Heart right ventricle (tissue), 16 donors: ENCODE results near the gene MICALL1. TPM values are rescaled to one million over a fixed set of nuclear protein-coding genes. Genes with fewer than 3 reads are reported as not detected.

ENCODE experiments used
- ATAC-seq, 8 donors: fragments of 200-7000 bp; cut with Tn5 transposase; one replicate each; pipeline ENCODE4 v1.9.1; 2020; ENCODE audit warnings: mild to moderate bottlenecking in 8 of 8, moderate library complexity in 8 of 8, moderate number of reproducible peaks in 1 of 8
- DNase-seq, 2 donors: peaks; one replicate each; pipeline ENCODE4 v3.0.0-alpha.2; 2020
- H3K27ac ChIP-seq, 10 donors: fragments of 200-600 bp; sonication (generic) in 2 of 10; one replicate each; pipeline versions ENCODE4 v1.5.0 to v1.8.0; 2020 to 2022; ENCODE audit warnings: mild to moderate bottlenecking in 3 of 10
- H3K27me3 ChIP-seq, 7 donors: fragments of 200-600 bp; one replicate each; pipeline ENCODE4 v1.8.0; 2021 to 2022; ENCODE audit warnings: mild to moderate bottlenecking in 2 of 7
- H3K36me3 ChIP-seq, 9 donors: fragments of 200-600 bp; sonication (generic) in 1 of 9; one replicate each; pipeline versions ENCODE4 v1.5.0 to v1.8.0; 2020 to 2022; ENCODE audit warnings: mild to moderate bottlenecking in 2 of 9
- H3K4me1 ChIP-seq, 9 donors: fragments of 200-600 bp; sonication (generic) in 1 of 9; one replicate each; pipeline versions ENCODE4 v1.5.0 to v1.8.0; 2020 to 2022; ENCODE audit warnings: mild to moderate bottlenecking in 4 of 9
- H3K4me3 ChIP-seq, 10 donors: fragments of 200-600 bp; sonication (generic) in 2 of 10; one replicate each; pipeline versions ENCODE4 v1.5.0 to v1.8.0; 2020 to 2022; ENCODE audit warnings: mild to moderate bottlenecking in 7 of 10, moderate library complexity in 2 of 10
- H3K9me3 ChIP-seq, 11 donors: fragments of 200-600 bp in 10 of 11; sonication (generic) in 2 of 11; one replicate each; pipeline versions ENCODE4 v1.5.0 to v1.8.0; 2013 to 2022; ENCODE audit warnings: mild to moderate bottlenecking in 2 of 11, control low read depth in 1 of 11, moderate library complexity in 1 of 11
- WGBS, 2 donors: extraction: QIAGEN DNeasy Blood & Tissue Kit; methylation state at CpG; one replicate each; pipeline ENCODE4 v1.1.7; 2013; ENCODE audit warnings: inconsistent platforms in 1 of 2; 5-methylcytosine and 5-hydroxymethylcytosine counted together
- intact Hi-C, 10 donors: fragments of 100-400 bp; cut with DNase I; formaldehyde crosslinking; loops; one replicate each; pipeline versions ENCODE4 v1.11.1 to v1.14.2; 2022
- polyA plus RNA-seq, 2 donors: library from polyadenylated mRNA; stranded (reverse); fragments of 200-250 nt; gene quantifications; one replicate each; pipeline ENCODE4 v1.2.3, GENCODE V29; 2013
- total RNA-seq, 10 donors: library from RNA; stranded (reverse); fragmentation: NEBNext Ultra II Directional in 3 of 10; extraction: Animal tissue kit (Norgen Biotek cat#: 25700) in 3 of 10; gene quantifications; one replicate each; pipeline versions ENCODE4 v1.2.1 to v1.2.4, GENCODE V29; 2021 to 2023
- TF ChIP-seq, protein P1 (sequence below), 9 donors: fragments of 200-600 bp; sonication (generic) in 2 of 9; IDR thresholded peaks; one replicate each; pipeline versions ENCODE4 v1.5.0 to v1.8.0; 2021 to 2022; ENCODE audit warnings: antibody characterized with exemption in 9 of 9, mild to moderate bottlenecking in 5 of 9, moderate library complexity in 1 of 9
- donor health status: Arrhythmogenic right ventricular cardiomyopathy.
- donor health status: ischemic (EF 13 %, LVEDD 7.1; RV severe dilation, severe dysfunction).
- donor health status: healthy with polysubstance abuse.
- donor health status: DM: no; HTN: yes; CAD: no.
- donor health status: DM: no; HTN: no; CAD: no.
- donor health status: ischemic (EF 25% LVEDD 6.9; RV normal size, moderate dysfunction).
- donor health status: ischemic (EF 25% LVEDD 5.7; RV mildly dilated, moderate dysfunction).
- donor health status: healthy.
- donor health status: DM: yes; HTN: yes; CAD: no.
- donor health status: Ischemic cardiomyopathy.
- donor health status: ischemic (EF 35%, LVEDD 5.7; RV mildly dilated, moderate dysfunction).
- donor health status: nonischemic (EF 11% LVEDD 7.7; RV severe dilation, severe dysfunction).
- donor health status: DM: yes; HTN: yes; CAD: no.
- donor health status: PGD.
- donor health status: ischemic (EF 29% LVEDD 5.4; RV normal size, mild dysfunction).
- donor health status: nonischemic (EF 23%, LVEDD 6.1; RV moderate dilation, normal function).

MICALL1 gene
- total and polyA plus RNA-seq, 12 donors, result 9.3 to 26.9 (median 15.5) TPM

DNA sequence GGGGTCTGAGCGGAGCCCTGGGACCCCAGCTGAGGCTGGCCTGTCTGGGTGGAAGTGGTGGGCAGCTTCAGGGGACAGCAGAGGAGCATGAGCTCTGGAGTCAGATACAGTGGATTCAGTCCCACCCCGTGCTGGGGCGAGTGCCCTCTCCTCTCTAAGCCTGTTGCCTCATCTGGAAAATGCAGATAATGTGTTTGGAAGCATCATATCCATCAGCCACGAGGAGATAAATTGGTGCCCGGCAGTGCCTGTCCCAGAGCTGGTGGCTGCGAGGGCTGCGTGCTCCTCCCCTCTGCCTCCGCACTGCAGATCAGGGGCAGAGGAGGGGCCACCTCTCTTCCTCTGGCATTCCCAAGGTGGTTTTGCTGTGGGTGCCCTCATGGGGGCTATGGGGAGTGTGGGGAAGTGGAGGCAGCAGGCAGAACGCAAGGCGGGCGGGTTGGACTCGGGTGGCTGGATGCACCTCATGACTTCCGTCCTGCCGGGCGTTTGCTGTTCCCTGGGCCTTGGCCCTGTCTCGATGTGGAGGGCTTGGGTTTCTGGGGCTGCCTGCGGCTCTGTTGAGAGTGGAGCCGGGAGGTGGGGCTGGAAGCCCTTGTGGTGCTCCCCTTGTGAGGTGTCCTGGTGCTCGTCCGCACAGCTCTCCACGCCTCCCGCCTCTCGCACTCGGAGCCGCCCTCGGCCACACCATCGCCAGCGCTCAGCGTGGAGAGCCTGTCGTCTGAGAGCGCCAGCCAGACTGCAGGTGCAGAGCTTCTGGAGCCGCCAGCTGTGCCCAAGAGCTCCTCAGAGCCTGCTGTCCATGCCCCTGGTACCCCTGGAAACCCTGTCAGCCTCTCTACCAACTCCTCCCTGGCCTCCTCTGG lies 20.9 kb downstream of the MICALL1 start:
- 93 to 94% methylated on average over 32 of the region's 32 CpGs for WGBS, 2 donors
- H3K36me3 ChIP-seq, result peaks cover 0 to 98% (median 36%) of the 10 kb centered on the region in 9 donors
- intact Hi-C loops, result no loop called here
- H3K4me1 ChIP-seq, result peaks cover 0 to 15% (median 5%) of the 10 kb centered on the region in 9 donors
- no peaks in the 10 kb centered on the region for H3K9me3 ChIP-seq
- TF ChIP-seq, protein P1, sequence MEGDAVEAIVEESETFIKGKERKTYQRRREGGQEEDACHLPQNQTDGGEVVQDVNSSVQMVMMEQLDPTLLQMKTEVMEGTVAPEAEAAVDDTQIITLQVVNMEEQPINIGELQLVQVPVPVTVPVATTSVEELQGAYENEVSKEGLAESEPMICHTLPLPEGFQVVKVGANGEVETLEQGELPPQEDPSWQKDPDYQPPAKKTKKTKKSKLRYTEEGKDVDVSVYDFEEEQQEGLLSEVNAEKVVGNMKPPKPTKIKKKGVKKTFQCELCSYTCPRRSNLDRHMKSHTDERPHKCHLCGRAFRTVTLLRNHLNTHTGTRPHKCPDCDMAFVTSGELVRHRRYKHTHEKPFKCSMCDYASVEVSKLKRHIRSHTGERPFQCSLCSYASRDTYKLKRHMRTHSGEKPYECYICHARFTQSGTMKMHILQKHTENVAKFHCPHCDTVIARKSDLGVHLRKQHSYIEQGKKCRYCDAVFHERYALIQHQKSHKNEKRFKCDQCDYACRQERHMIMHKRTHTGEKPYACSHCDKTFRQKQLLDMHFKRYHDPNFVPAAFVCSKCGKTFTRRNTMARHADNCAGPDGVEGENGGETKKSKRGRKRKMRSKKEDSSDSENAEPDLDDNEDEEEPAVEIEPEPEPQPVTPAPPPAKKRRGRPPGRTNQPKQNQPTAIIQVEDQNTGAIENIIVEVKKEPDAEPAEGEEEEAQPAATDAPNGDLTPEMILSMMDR (IDR thresholded peaks at IDR 0.05), result no peak
- ATAC-seq, result no peak
- H3K27ac ChIP-seq, result no peak overlapping the region
- no peak for DNase-seq
- no peak overlapping the region for H3K4me3 ChIP-seq
- no peaks in the 10 kb centered on the region for H3K27me3 ChIP-seq

DNA sequence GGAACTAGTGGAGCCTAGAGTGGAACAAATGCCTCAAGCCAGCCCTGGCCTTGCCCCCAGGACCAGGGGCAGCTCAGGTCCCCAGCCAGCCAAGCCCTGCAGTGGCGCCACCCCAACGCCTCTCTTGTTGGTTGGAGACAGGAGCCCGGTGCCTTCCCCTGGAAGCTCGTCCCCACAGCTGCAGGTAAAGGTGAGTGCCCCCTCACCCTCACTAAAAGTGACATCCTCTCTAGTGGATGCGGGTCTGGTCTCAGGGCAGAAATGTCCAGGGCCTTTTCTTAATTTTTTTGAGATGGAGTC lies 21.5 kb downstream of the MICALL1 start:
- intact Hi-C loops, result no loop called here
- Histone ChIP-seq H3K36me3 (peaks cover 0 to 100% (median 42%) of the 10 kb centered on the region in 9 donors), H3K27me3 (no peaks in the 10 kb centered on the region), H3K4me3 (no peak overlapping the region), H3K9me3 (no peaks in the 10 kb centered on the region), H3K27ac (no peak overlapping the region), H3K4me1 (peaks cover 0 to 21% (median 6%) of the 10 kb centered on the region in 9 donors)
- DNase-seq, result no peak
- 95 to 98% methylated on average over 5 of the region's 5 CpGs for whole genome bisulfite sequencing, 2 donors
- ATAC-seq, result no peak
- TF ChIP-seq, protein P1 (IDR thresholded peaks at IDR 0.05), result no peak

DNA sequence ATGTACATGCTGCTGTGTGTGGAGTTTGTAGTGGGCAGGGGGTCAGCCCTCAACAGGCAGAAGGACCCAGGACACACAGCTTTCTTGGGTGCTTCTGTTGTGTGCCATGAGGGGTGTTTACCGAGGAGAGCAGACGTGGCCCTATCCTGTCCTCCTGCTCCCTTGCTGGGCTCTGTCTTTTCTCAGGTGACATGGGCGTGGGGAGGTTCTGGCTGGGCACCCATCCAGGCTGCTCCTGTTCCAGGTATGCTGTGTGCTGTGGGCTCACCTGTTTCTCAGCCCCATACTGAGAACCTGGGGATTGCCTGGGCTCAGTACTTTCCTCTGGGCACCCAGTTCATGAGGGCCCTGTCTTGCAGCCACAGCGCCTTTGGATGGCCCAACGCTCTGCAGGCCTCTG lies 23.3 kb downstream of the MICALL1 start:
- Histone ChIP-seq H3K27me3 (no peaks in the 10 kb centered on the region), H3K36me3 (peaks cover 0 to 89% (median 44%) of the 10 kb centered on the region in 9 donors), H3K27ac (no peak overlapping the region), H3K9me3 (no peaks in the 10 kb centered on the region), H3K4me1 (peaks cover 7 to 38% (median 22%) of the 10 kb centered on the region in 9 donors), H3K4me3 (no peak overlapping the region)
- DNase-seq, result no peak
- intact Hi-C loops, result no loop called here
- TF ChIP-seq, protein P1 (IDR thresholded peaks at IDR 0.05), result no peak
- WGBS, 2 donors, result 95 to 97% methylated on average over 5 of the region's 5 CpGs
- ATAC-seq, result no peak

DNA sequence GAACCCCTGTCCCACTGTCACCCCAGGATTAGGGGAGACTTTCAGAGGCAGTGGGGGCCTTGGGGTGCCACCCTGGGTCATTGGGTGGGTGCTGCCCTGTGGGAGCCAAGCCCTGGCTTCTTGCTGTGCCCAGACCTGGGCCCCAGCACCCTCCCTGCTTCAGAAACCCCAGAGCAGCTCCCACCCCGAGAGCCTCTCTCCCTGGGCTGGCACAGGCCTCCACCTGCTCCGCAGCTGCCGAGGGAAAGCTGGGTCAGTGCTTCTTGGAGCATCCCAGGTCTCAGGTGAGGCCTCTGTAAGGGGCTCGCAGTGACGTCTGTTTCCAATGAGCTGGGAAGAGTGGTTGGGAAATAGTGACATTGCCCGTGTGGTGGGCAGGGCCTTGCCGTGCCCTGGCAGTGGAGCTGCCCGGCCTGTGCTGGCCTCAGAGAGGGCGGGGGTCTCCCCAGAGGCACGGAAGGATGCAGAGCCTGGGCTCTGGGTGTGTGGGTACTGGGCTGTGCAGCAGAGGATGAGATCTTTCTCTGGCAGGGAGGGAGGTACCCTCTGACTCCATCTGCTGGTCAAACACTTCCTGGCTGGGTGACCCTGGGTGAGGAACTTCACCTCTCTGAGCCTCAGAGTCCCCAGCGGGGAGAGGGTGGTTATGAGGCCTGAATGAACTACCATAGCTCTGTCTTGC lies 24.3 kb downstream of the MICALL1 start:
- peak in 1 of 8 donors; percentile 12 for ATAC-seq
- H3K27ac ChIP-seq, result no peak overlapping the region
- H3K4me3 ChIP-seq, result no peak overlapping the region
- intact Hi-C loops, result loop anchor here in 7 of 10 donors (5.0 to 10.0 kb wide), 4 partner anchors 38 to 116 kb away; no protein-coding TSS in a partner anchor
- H3K9me3 ChIP-seq, result no peaks in the 10 kb centered on the region
- peaks cover 7 to 46% (median 30%) of the 10 kb centered on the region in 9 donors for H3K4me1 ChIP-seq
- no peaks in the 10 kb centered on the region for H3K27me3 ChIP-seq
- no peak for DNase-seq
- TF ChIP-seq, protein P1 (IDR thresholded peaks at IDR 0.05), result peak in 8 of 9 donors; percentile 15 to 46 (median 41)
- peaks cover 0 to 85% (median 44%) of the 10 kb centered on the region in 9 donors for H3K36me3 ChIP-seq
- 83 to 84% methylated on average over 11 of the region's 11 CpGs for WGBS, 2 donors
